Astrocyte (in vitro differentiated cells and primary cell): ENCODE data around the gene KIF1C.

ENCODE experiments used
- EZH2 ChIP-seq: IDR thresholded peaks from 2 replicates; pipeline ENCODE4 v1.6.1; 2012; ENCODE audit warnings: mild to moderate bottlenecking, low read length, inconsistent platforms; ENCODE audit not compliant: insufficient read depth
- TF ChIP-seq, protein P1 (sequence below): IDR thresholded peaks from 2 replicates; pipeline ENCODE4 v1.5.1; 2011; ENCODE audit warnings: low read depth, mild to moderate bottlenecking, inconsistent platforms, low read length, moderate library complexity; ENCODE audit not compliant: insufficient read depth

DNA sequence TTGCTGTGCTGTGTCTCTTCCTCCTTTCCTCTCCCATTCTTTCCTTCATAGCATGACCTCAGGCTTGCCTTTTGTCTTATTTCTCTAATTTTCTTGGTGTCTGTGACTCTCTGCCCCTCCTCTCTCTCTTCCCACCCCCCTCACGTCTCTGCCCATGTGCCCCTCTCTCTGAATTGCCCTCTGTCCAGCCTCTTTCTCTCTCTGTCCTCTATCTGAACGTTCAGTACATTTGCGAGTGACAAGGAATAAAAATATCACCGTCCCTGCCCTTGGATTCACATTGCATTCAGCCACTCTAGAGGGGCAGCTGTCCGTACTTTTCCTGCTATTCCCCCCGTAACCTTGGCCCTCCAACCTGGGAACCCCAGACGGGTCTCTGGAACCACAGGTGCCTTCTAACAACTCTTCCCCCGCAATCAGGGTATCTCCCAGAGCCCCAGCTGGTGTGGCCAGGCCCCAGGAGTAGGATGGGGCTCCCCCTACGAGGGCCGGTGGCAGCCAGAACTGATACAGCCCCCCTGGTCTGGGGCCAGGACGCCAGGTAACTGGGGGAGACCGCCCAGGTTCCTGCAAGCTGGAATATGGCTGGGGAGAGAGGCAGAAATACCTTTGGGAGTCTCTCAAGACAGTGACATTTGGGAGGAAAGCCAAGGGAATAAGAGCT lies 1.8 kb downstream of the KIF1C start:
- no peak for TF ChIP-seq EZH2
- TF ChIP-seq, protein P1, sequence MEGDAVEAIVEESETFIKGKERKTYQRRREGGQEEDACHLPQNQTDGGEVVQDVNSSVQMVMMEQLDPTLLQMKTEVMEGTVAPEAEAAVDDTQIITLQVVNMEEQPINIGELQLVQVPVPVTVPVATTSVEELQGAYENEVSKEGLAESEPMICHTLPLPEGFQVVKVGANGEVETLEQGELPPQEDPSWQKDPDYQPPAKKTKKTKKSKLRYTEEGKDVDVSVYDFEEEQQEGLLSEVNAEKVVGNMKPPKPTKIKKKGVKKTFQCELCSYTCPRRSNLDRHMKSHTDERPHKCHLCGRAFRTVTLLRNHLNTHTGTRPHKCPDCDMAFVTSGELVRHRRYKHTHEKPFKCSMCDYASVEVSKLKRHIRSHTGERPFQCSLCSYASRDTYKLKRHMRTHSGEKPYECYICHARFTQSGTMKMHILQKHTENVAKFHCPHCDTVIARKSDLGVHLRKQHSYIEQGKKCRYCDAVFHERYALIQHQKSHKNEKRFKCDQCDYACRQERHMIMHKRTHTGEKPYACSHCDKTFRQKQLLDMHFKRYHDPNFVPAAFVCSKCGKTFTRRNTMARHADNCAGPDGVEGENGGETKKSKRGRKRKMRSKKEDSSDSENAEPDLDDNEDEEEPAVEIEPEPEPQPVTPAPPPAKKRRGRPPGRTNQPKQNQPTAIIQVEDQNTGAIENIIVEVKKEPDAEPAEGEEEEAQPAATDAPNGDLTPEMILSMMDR = no peak
